HepG2 (cell line): ENCODE measurements around the gene SELENOW. TPM values are rescaled to one million over a fixed set of nuclear protein-coding genes. Genes with fewer than 3 reads are reported as not detected.

Experiments used
- E2F2 ChIP-seq: sonication (generic); formaldehyde crosslinking; IDR thresholded peaks from 2 replicates; pipeline ENCODE4 v1.4.0; 2020; ENCODE audit warnings: missing genetic modification reagents, borderline replicate concordance
- ELF1 ChIP-seq: sonication (generic); formaldehyde crosslinking; IDR thresholded peaks from 2 replicates; pipeline ENCODE4 v1.4.0; 2020; ENCODE audit warnings: missing genetic modification reagents
- FOXK2 ChIP-seq: fragments of 450-650 bp; IDR thresholded peaks from 2 replicates; pipeline ENCODE4 v1.6.1; 2016
- POGZ ChIP-seq: sonication (generic); formaldehyde crosslinking; IDR thresholded peaks from 2 replicates; pipeline ENCODE4 v1.4.0; 2020; ENCODE audit warnings: mild to moderate bottlenecking, missing genetic modification reagents
- RFXAP ChIP-seq: sonication (generic); formaldehyde crosslinking; IDR thresholded peaks from 2 replicates; pipeline ENCODE4 v1.4.0; 2020; ENCODE audit warnings: missing genetic modification reagents, borderline replicate concordance
- TRIM24 ChIP-seq: sonication (generic); formaldehyde crosslinking; IDR thresholded peaks from 2 replicates; pipeline ENCODE4 v1.8.0; 2022; ENCODE audit warnings: mild to moderate bottlenecking, missing genetic modification reagents
- TSC22D2 ChIP-seq: sonication (generic); formaldehyde crosslinking; IDR thresholded peaks from 2 replicates; pipeline ENCODE4 v1.5.1; 2020; ENCODE audit warnings: missing genetic modification reagents, mild to moderate bottlenecking, borderline replicate concordance
- ZKSCAN5 ChIP-seq: sonication (generic); formaldehyde crosslinking; IDR thresholded peaks from 2 replicates; pipeline ENCODE4 v1.5.1; 2020; ENCODE audit warnings: mild to moderate bottlenecking, missing genetic modification reagents
- ZNF577 ChIP-seq: sonication (generic); formaldehyde crosslinking; IDR thresholded peaks from 2 replicates; pipeline ENCODE4 v1.4.0; 2020; ENCODE audit warnings: mild to moderate bottlenecking, low read depth, missing genetic modification reagents, borderline replicate concordance
- polyA plus RNA-seq, 8 experiments: library from polyadenylated mRNA; depleted of rRNA in 3 of 8; stranded (reverse) in 7 of 8; unstranded in 1 of 8; fragments of >200 nt; fragmentation: Illumina TruSeq in 4 of 8; extraction: Trizol in 4 of 8; gene quantifications; 2 replicates each; pipeline versions ENCODE4 v1.2.1 to v1.2.3, GENCODE V29; 2011 to 2016; ENCODE audit warnings: low read depth in 4 of 8, missing spikeins in 1 of 8, mixed read lengths in 1 of 8; ENCODE audit not compliant: insufficient read depth in 1 of 8
- total RNA-seq, 5 experiments: library from RNA; depleted of rRNA; stranded (reverse); fragments of >200 nt; fragmentation: Illumina TruSeq; extraction: Trizol; gene quantifications; 2 replicates each; pipeline ENCODE4 v1.2.3, GENCODE V29; 2016; ENCODE audit warnings: low read depth in 1 of 5
- TF ChIP-seq, protein P1 (sequence below): IDR thresholded peaks from 2 replicates; pipeline ENCODE4 v1.6.1; 2016
- TF ChIP-seq, protein P2 (sequence below): sonication (generic); formaldehyde crosslinking; IDR thresholded peaks from 2 replicates; pipeline ENCODE4 v1.4.0; 2020; ENCODE audit warnings: missing genetic modification reagents, borderline replicate concordance
- TF ChIP-seq, protein P3 (sequence below): IDR thresholded peaks from 2 replicates; pipeline ENCODE4 v1.6.1; 2016; ENCODE audit warnings: low read depth, missing genetic modification reagents, missing compliant biosample characterization
- TF ChIP-seq, protein P4 (sequence below): sonication (generic); formaldehyde crosslinking; IDR thresholded peaks from 2 replicates; pipeline ENCODE4 v1.4.0; 2020; ENCODE audit warnings: mild to moderate bottlenecking, low read depth, missing genetic modification reagents
- TF ChIP-seq, protein P5 (sequence below): IDR thresholded peaks from 2 replicates; pipeline ENCODE4 v1.6.1; 2016; ENCODE audit warnings: mild to moderate bottlenecking

SELENOW gene
- total and polyA plus RNA-seq, 2 of the 13 experiments (the other 11 are each of a cell fraction or from before 2014, with no cell fraction given), result 50.3 to 64.7 TPM

DNA sequence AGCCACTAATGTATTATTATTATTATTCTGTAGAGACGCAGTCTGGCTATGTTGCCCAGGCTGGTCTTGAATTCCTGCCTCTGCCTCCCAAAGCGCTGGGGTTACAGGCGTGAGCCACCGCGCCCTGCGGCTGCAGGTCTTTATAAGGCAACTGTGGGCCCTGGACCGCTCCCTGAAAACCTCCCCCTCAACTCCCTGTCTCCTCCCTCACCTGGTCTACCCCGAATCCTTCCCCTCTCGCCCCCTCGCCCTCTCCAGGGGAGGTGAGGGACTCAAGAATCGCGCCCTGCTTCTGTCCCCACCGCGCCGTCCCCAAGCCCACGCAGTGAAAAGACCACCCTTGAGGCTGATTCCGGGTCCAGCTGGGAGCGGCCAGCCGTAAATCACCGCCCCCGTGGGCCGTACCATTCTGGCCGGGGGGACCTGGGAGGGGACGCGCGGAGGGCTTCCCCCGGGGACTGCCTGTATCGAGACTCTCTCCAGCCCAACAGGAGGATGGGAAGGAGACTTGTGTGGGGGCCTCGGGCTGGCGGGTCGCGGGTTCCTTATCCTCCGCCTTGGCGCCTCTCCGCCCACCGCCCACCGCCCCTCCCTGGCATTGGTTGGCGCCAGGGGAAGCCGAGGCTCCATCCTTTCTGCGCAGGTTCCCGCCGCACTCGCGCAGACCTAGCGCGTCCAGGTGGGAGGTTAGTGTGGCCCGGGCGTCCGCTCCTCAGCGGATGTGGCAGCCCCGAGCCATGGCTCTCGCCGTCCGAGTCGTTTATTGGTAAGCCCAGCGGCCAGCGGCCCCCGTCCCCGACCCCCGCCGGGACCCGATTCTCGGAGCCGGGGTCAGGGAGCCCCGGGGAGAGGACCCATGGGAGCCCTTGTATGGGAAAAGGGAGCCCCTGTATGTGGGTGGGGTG lies at the start of gene SELENOW (continued):
- TF ChIP-seq ZKSCAN5 (no peak), E2F2 (CRISPR knock-in tag) (no peak), ZNF577 (CRISPR knock-in tag) (no peak), RFXAP (CRISPR knock-in tag) (0 out of 2 replicates have a peak, but pooled peaks have one; percentile 32), TSC22D2 (CRISPR knock-in tag) (0 out of 2 replicates have a peak, but pooled peaks have one; percentile 67), POGZ (CRISPR knock-in tag) (0 out of 2 replicates have a peak, but pooled peaks have one; percentile 29), TRIM24 (no peak), ELF1 (CRISPR knock-in tag) (peak; percentile 70), FOXK2 (peak; percentile 99)
- TF ChIP-seq, protein P1, sequence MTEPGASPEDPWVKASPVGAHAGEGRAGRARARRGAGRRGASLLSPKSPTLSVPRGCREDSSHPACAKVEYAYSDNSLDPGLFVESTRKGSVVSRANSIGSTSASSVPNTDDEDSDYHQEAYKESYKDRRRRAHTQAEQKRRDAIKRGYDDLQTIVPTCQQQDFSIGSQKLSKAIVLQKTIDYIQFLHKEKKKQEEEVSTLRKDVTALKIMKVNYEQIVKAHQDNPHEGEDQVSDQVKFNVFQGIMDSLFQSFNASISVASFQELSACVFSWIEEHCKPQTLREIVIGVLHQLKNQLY (CRISPR knock-in tag), result no peak
- TF ChIP-seq, protein P2, sequence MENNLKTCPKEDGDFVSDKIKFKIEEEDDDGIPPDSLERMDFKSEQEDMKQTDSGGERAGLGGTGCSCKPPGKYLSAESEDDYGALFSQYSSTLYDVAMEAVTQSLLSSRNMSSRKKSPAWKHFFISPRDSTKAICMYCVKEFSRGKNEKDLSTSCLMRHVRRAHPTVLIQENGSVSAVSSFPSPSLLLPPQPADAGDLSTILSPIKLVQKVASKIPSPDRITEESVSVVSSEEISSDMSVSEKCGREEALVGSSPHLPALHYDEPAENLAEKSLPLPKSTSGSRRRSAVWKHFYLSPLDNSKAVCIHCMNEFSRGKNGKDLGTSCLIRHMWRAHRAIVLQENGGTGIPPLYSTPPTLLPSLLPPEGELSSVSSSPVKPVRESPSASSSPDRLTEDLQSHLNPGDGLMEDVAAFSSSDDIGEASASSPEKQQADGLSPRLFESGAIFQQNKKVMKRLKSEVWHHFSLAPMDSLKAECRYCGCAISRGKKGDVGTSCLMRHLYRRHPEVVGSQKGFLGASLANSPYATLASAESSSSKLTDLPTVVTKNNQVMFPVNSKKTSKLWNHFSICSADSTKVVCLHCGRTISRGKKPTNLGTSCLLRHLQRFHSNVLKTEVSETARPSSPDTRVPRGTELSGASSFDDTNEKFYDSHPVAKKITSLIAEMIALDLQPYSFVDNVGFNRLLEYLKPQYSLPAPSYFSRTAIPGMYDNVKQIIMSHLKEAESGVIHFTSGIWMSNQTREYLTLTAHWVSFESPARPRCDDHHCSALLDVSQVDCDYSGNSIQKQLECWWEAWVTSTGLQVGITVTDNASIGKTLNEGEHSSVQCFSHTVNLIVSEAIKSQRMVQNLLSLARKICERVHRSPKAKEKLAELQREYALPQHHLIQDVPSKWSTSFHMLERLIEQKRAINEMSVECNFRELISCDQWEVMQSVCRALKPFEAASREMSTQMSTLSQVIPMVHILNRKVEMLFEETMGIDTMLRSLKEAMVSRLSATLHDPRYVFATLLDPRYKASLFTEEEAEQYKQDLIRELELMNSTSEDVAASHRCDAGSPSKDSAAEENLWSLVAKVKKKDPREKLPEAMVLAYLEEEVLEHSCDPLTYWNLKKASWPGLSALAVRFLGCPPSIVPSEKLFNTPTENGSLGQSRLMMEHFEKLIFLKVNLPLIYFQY (CRISPR knock-in tag), result no peak
- TF ChIP-seq, protein P3, sequence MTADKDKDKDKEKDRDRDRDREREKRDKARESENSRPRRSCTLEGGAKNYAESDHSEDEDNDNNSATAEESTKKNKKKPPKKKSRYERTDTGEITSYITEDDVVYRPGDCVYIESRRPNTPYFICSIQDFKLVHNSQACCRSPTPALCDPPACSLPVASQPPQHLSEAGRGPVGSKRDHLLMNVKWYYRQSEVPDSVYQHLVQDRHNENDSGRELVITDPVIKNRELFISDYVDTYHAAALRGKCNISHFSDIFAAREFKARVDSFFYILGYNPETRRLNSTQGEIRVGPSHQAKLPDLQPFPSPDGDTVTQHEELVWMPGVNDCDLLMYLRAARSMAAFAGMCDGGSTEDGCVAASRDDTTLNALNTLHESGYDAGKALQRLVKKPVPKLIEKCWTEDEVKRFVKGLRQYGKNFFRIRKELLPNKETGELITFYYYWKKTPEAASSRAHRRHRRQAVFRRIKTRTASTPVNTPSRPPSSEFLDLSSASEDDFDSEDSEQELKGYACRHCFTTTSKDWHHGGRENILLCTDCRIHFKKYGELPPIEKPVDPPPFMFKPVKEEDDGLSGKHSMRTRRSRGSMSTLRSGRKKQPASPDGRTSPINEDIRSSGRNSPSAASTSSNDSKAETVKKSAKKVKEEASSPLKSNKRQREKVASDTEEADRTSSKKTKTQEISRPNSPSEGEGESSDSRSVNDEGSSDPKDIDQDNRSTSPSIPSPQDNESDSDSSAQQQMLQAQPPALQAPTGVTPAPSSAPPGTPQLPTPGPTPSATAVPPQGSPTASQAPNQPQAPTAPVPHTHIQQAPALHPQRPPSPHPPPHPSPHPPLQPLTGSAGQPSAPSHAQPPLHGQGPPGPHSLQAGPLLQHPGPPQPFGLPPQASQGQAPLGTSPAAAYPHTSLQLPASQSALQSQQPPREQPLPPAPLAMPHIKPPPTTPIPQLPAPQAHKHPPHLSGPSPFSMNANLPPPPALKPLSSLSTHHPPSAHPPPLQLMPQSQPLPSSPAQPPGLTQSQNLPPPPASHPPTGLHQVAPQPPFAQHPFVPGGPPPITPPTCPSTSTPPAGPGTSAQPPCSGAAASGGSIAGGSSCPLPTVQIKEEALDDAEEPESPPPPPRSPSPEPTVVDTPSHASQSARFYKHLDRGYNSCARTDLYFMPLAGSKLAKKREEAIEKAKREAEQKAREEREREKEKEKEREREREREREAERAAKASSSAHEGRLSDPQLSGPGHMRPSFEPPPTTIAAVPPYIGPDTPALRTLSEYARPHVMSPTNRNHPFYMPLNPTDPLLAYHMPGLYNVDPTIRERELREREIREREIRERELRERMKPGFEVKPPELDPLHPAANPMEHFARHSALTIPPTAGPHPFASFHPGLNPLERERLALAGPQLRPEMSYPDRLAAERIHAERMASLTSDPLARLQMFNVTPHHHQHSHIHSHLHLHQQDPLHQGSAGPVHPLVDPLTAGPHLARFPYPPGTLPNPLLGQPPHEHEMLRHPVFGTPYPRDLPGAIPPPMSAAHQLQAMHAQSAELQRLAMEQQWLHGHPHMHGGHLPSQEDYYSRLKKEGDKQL, result no peak
- TF ChIP-seq, protein P4, sequence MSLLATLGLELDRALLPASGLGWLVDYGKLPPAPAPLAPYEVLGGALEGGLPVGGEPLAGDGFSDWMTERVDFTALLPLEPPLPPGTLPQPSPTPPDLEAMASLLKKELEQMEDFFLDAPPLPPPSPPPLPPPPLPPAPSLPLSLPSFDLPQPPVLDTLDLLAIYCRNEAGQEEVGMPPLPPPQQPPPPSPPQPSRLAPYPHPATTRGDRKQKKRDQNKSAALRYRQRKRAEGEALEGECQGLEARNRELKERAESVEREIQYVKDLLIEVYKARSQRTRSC (CRISPR knock-in tag), result no peak
- TF ChIP-seq, protein P5, sequence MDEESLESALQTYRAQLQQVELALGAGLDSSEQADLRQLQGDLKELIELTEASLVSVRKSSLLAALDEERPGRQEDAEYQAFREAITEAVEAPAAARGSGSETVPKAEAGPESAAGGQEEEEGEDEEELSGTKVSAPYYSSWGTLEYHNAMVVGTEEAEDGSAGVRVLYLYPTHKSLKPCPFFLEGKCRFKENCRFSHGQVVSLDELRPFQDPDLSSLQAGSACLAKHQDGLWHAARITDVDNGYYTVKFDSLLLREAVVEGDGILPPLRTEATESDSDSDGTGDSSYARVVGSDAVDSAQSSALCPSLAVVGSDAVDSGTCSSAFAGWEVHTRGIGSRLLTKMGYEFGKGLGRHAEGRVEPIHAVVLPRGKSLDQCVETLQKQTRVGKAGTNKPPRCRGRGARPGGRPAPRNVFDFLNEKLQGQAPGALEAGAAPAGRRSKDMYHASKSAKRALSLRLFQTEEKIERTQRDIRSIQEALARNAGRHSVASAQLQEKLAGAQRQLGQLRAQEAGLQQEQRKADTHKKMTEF (CRISPR knock-in tag), result peak; percentile 90; the same call in 1 of the 2 replicates
